ENCODE measurements around the gene GPC4. TPM values are rescaled to one million over a fixed set of nuclear protein-coding genes. Genes with fewer than 3 reads are reported as not detected.

The GPC4 gene
- total RNA-seq, 1 experiment from 2014 or later: 1.2 TPM

GRCh38 chrX:133346026-133346425 lies 69.3 kb downstream of the GPC4 start:
- Histone ChIP-seq H3K4me3 (ENCODE audit: low read depth, low read length) (no peak overlapping the region), H3K27me3 (replicated peaks; ENCODE audit: control insufficient read depth, insufficient read depth, low read length) (no peaks in the 10 kb centered on the region), H3K4me1 (no peaks in the 10 kb centered on the region), H3K36me3 (ENCODE audit: control insufficient read depth, insufficient read depth, low read length) (no peaks in the 10 kb centered on the region), H3K9me3 (no peaks in the 10 kb centered on the region)
- ChIA-PET CTCF (no interaction called here), POLR2A (no interaction called here)
- no peaks in the 10 kb centered on the region for H3K9me3 Mint-ChIP-seq (ENCODE audit: unreplicated experiment)
- H3K4me1 Mint-ChIP-seq (ENCODE audit: low read depth, unreplicated experiment): no peaks in the 10 kb centered on the region
- no peak overlapping the region for H3K4me3 Mint-ChIP-seq (ENCODE audit: unreplicated experiment)
- H3K36me3 Mint-ChIP-seq (ENCODE audit: insufficient read depth, unreplicated experiment): no peaks in the 10 kb centered on the region
- H3K27me3 Mint-ChIP-seq (ENCODE audit: insufficient read depth, unreplicated experiment): no peaks in the 10 kb centered on the region
- DNase-seq: no peak
- no peak for TF ChIP-seq CTCF (IDR thresholded peaks at IDR 0.05; ENCODE audit: insufficient read depth in 1 of 2, low read depth in 1 of 2, low read length in 1 of 2, severe bottlenecking in 1 of 2, unreplicated experiment in 1 of 2)
- intact Hi-C loops (cut with micrococcal nuclease; ENCODE audit: unreplicated experiment): no loop called here
- BruUV-seq (replicated peaks): no TSS peak
- H3K27ac Mint-ChIP-seq (ENCODE audit: unreplicated experiment): no peak overlapping the region

- H3K4me1 Mint-ChIP-seq (ENCODE audit: low read depth, unreplicated experiment): no peaks in the 10 kb centered on the region
- intact Hi-C loops (cut with micrococcal nuclease; ENCODE audit: unreplicated experiment): no loop called here
- no peaks in the 10 kb centered on the region for H3K9me3 Mint-ChIP-seq (ENCODE audit: unreplicated experiment)
- Histone ChIP-seq H3K4me1 (no peaks in the 10 kb centered on the region), H3K27me3 (replicated peaks; ENCODE audit: control insufficient read depth, insufficient read depth, low read length) (no peaks in the 10 kb centered on the region), H3K36me3 (ENCODE audit: control insufficient read depth, insufficient read depth, low read length) (no peaks in the 10 kb centered on the region), H3K9me3 (no peaks in the 10 kb centered on the region), H3K4me3 (ENCODE audit: low read depth, low read length) (no peak overlapping the region)
- ChIA-PET POLR2A (no interaction called here), CTCF (no interaction called here)
- no peaks in the 10 kb centered on the region for H3K27me3 Mint-ChIP-seq (ENCODE audit: insufficient read depth, unreplicated experiment)
- H3K36me3 Mint-ChIP-seq (ENCODE audit: insufficient read depth, unreplicated experiment): no peaks in the 10 kb centered on the region
- no TSS peak for BruUV-seq (replicated peaks)
- no peak overlapping the region for H3K27ac Mint-ChIP-seq (ENCODE audit: unreplicated experiment)
- H3K4me3 Mint-ChIP-seq (ENCODE audit: unreplicated experiment): no peak overlapping the region
- no peak for TF ChIP-seq CTCF (IDR thresholded peaks at IDR 0.05; ENCODE audit: insufficient read depth in 1 of 2, low read depth in 1 of 2, low read length in 1 of 2, severe bottlenecking in 1 of 2, unreplicated experiment in 1 of 2)
- no peak for DNase-seq
Measured at GRCh38 chrX:133339566-133339965, 75.7 kb downstream of the GPC4 start.

GRCh38 chrX:133337250-133337649 lies 78.0 kb downstream of the GPC4 start:
- Mint-ChIP-seq H3K4me1 (ENCODE audit: low read depth, unreplicated experiment) (peaks cover 12% of the 10 kb centered on the region), H3K27me3 (ENCODE audit: insufficient read depth, unreplicated experiment) (no peaks in the 10 kb centered on the region), H3K4me3 (ENCODE audit: unreplicated experiment) (no peak overlapping the region), H3K27ac (ENCODE audit: unreplicated experiment) (no peak overlapping the region), H3K36me3 (ENCODE audit: insufficient read depth, unreplicated experiment) (no peaks in the 10 kb centered on the region), H3K9me3 (ENCODE audit: unreplicated experiment) (no peaks in the 10 kb centered on the region)
- no peak for TF ChIP-seq CTCF (IDR thresholded peaks at IDR 0.05; ENCODE audit: insufficient read depth in 1 of 2, low read depth in 1 of 2, low read length in 1 of 2, severe bottlenecking in 1 of 2, unreplicated experiment in 1 of 2)
- intact Hi-C loops (cut with micrococcal nuclease; ENCODE audit: unreplicated experiment): no loop called here
- ChIA-PET POLR2A (no interaction called here), CTCF (no interaction called here)
- Histone ChIP-seq H3K36me3 (ENCODE audit: control insufficient read depth, insufficient read depth, low read length) (no peaks in the 10 kb centered on the region), H3K4me1 (0 out of 2 replicates have a peak, but pooled peaks cover 11% of the 10 kb centered on the region), H3K9me3 (no peaks in the 10 kb centered on the region), H3K4me3 (ENCODE audit: low read depth, low read length) (no peak overlapping the region), H3K27me3 (replicated peaks; ENCODE audit: control insufficient read depth, insufficient read depth, low read length) (no peaks in the 10 kb centered on the region)
- no TSS peak for BruUV-seq (replicated peaks)
- no peak for DNase-seq
